Breast epithelium (tissue), 4 donors: ENCODE data around the gene SIK2. TPM values are rescaled to one million over a fixed set of nuclear protein-coding genes. Genes with fewer than 3 reads are reported as not detected.

Experiments
- DNase-seq, 2 donors: peaks; one replicate each; pipeline ENCODE4 v3.0.0-alpha.2; 2019; ENCODE audit warnings: low spot score in 2 of 2
- H3K27ac ChIP-seq, 2 donors: fragments of 200-600 bp; sonication (generic) in 1 of 2; one replicate each; pipeline ENCODE4 v1.5.1; 2016 to 2019; ENCODE audit warnings: mild to moderate bottlenecking in 1 of 2
- H3K27me3 ChIP-seq, 2 donors: fragments of 200-600 bp; sonication (generic) in 1 of 2; one replicate each; pipeline versions ENCODE4 v1.5.1 to v1.6.0; 2017 to 2019; ENCODE audit warnings: control low read depth in 1 of 2, mild to moderate bottlenecking in 1 of 2
- H3K36me3 ChIP-seq: fragments of 200-600 bp; one replicate; pipeline ENCODE4 v1.5.1; 2019
- H3K4me1 ChIP-seq, 2 donors: fragments of 200-600 bp; sonication (generic); one replicate each; pipeline ENCODE4 v1.5.1; 2016 to 2019; ENCODE audit warnings: control low read depth in 1 of 2
- H3K4me3 ChIP-seq, 3 donors: fragments of 200-600 bp; sonication (generic); 1 replicate in 2 of 3; 2 replicates in 1 of 3; pipeline ENCODE4 v1.5.1; 2016 to 2019; ENCODE audit warnings: mild to moderate bottlenecking in 3 of 3, moderate library complexity in 2 of 3
- H3K9me3 ChIP-seq, 2 donors: fragments of 200-600 bp; sonication (generic) in 1 of 2; one replicate each; pipeline ENCODE4 v1.5.1; 2016 to 2019; ENCODE audit warnings: control low read depth in 1 of 2
- CTCF ChIP-seq, 3 donors: fragments of 450-650 bp; IDR thresholded peaks; one replicate each; pipeline ENCODE4 v1.5.1; 2016 to 2017; ENCODE audit warnings: antibody characterized with exemption in 3 of 3, mild to moderate bottlenecking in 3 of 3, moderate library complexity in 3 of 3
- POLR2A ChIP-seq: fragments of 450-650 bp; IDR thresholded peaks from one replicate; pipeline ENCODE4 v1.6.1; 2016; ENCODE audit warnings: antibody characterized with exemption, mild to moderate bottlenecking, moderate library complexity
- POLR2AphosphoS5 ChIP-seq, 3 donors: sonication (generic); formaldehyde crosslinking; IDR thresholded peaks; one replicate each; pipeline ENCODE4 v1.6.1; 2017; ENCODE audit warnings: antibody characterized with exemption in 3 of 3
- intact Hi-C: fragments of 100-400 bp; cut with DNase I; formaldehyde crosslinking; loops from one replicate; pipeline ENCODE4 v1.15.1; 2023; ENCODE audit warnings: low total_unique reads
- total RNA-seq, 3 donors: library from RNA; depleted of rRNA; stranded (reverse); fragments of >200 nt; gene quantifications; one replicate each; pipeline ENCODE4 v1.1.0, GENCODE V29; 2016

SIK2 gene
- total RNA-seq, 3 donors from 2014 or later, result 19.0 to 56.6 (median 30.7) TPM

- no peak overlapping the region for H3K4me3 ChIP-seq
- no peak for TF ChIP-seq CTCF (IDR thresholded peaks at IDR 0.05)
- H3K4me1 ChIP-seq, result no peaks in the 10 kb centered on the region
- no peaks in the 10 kb centered on the region for H3K9me3 ChIP-seq
- DNase-seq, result no peak
- no peaks in the 10 kb centered on the region for H3K36me3 ChIP-seq
- no peak overlapping the region for H3K27ac ChIP-seq
- intact Hi-C loops, result no loop called here
- no peaks in the 10 kb centered on the region for H3K27me3 ChIP-seq
These were observed 70.7 kb downstream of the SIK2 start for GRCh38 chr11:111672949-111673348.

GRCh38 chr11:111674941-111675340, 72.7 kb downstream of the SIK2 start:
- Histone ChIP-seq H3K4me1 (no peaks in the 10 kb centered on the region), H3K27ac (no peak overlapping the region), H3K4me3 (no peak overlapping the region), H3K27me3 (no peaks in the 10 kb centered on the region), H3K9me3 (no peaks in the 10 kb centered on the region), H3K36me3 (no peaks in the 10 kb centered on the region)
- TF ChIP-seq CTCF (IDR thresholded peaks at IDR 0.05) (no peak), POLR2A (no peak), POLR2AphosphoS5 (IDR thresholded peaks at IDR 0.05) (no peak)
- intact Hi-C loops, result no loop called here
- no peak for DNase-seq

GRCh38 chr11:111675891-111676290, 73.6 kb downstream of the SIK2 start:
- Histone ChIP-seq H3K36me3 (no peaks in the 10 kb centered on the region), H3K4me3 (no peak overlapping the region), H3K27ac (no peak overlapping the region), H3K27me3 (no peaks in the 10 kb centered on the region), H3K4me1 (no peaks in the 10 kb centered on the region), H3K9me3 (no peaks in the 10 kb centered on the region)
- intact Hi-C loops, result no loop called here
- no peak for DNase-seq
- TF ChIP-seq CTCF (IDR thresholded peaks at IDR 0.05) (no peak), POLR2A (no peak), POLR2AphosphoS5 (IDR thresholded peaks at IDR 0.05) (no peak)

- Histone ChIP-seq H3K9me3 (no peaks in the 10 kb centered on the region), H3K27me3 (no peaks in the 10 kb centered on the region), H3K4me1 (no peaks in the 10 kb centered on the region), H3K36me3 (no peaks in the 10 kb centered on the region), H3K27ac (no peak overlapping the region), H3K4me3 (no peak overlapping the region)
- TF ChIP-seq POLR2A (no peak), POLR2AphosphoS5 (IDR thresholded peaks at IDR 0.05) (no peak), CTCF (IDR thresholded peaks at IDR 0.05) (no peak)
- no peak for DNase-seq
- intact Hi-C loops, result no loop called here
These were observed 74.8 kb downstream of the SIK2 start for GRCh38 chr11:111676878-111677585.

- no peaks in the 10 kb centered on the region for H3K4me1 ChIP-seq
- intact Hi-C loops, result no loop called here
- TF ChIP-seq CTCF (IDR thresholded peaks at IDR 0.05) (no peak), POLR2AphosphoS5 (IDR thresholded peaks at IDR 0.05) (no peak), POLR2A (no peak)
- no peak overlapping the region for H3K27ac ChIP-seq
- no peak for DNase-seq
- H3K4me3 ChIP-seq, result no peak overlapping the region
- H3K36me3 ChIP-seq, result no peaks in the 10 kb centered on the region
- H3K9me3 ChIP-seq, result no peaks in the 10 kb centered on the region
- no peaks in the 10 kb centered on the region for H3K27me3 ChIP-seq
These were observed 78.4 kb downstream of the SIK2 start for GRCh38 chr11:111680486-111681175.
